Measurements from ENCODE around the gene DDX28.
"Not testable (repeated sequence)": the region's sequence is repeated elsewhere in the genome, so short reads cannot be mapped to it uniquely, and the experiment has no call there.

DDX28 gene

GRCh38 chr16:68035227-68035626, 12.2 kb upstream of the DDX28 start:
- no peak for TF ChIP-seq CTCF (conservative IDR thresholded peaks at IDR 0.05)
- no peak overlapping the region for H3K27ac ChIP-seq

GRCh38 chr16:68033101-68033500, 10.1 kb upstream of the DDX28 start:
- TF ChIP-seq CTCF (conservative IDR thresholded peaks at IDR 0.05) = no peak
- H3K27ac ChIP-seq = no peak overlapping the region

GRCh38 chr16:68031951-68032350, 8.9 kb upstream of the DDX28 start:
- no peak overlapping the region for H3K27ac ChIP-seq
- no peak for TF ChIP-seq CTCF (conservative IDR thresholded peaks at IDR 0.05)

GRCh38 chr16:68030108-68030507, 7.1 kb upstream of the DDX28 start:
- H3K27ac ChIP-seq = not testable (repeated sequence)

GRCh38 chr16:68028996-68029395, 6.0 kb upstream of the DDX28 start:
- H3K27ac ChIP-seq = no peak overlapping the region
- TF ChIP-seq CTCF (conservative IDR thresholded peaks at IDR 0.05) = no peak

GRCh38 chr16:68022278-68022727, 729 bp downstream of the DDX28 start:
- H3K27ac ChIP-seq = peak overlapping the region; percentile 69

GRCh38 chr16:68021490-68021889, 1.5 kb downstream of the DDX28 start:
- TF ChIP-seq CTCF (conservative IDR thresholded peaks at IDR 0.05) = no peak
- no peak overlapping the region for H3K27ac ChIP-seq

More at GRCh38 chr16:68022278-68022727, 729 bp downstream of the DDX28 start:
- no peak for TF ChIP-seq CTCF (conservative IDR thresholded peaks at IDR 0.05)

- no peak overlapping the region for H3K27ac ChIP-seq
- no peak for TF ChIP-seq CTCF (conservative IDR thresholded peaks at IDR 0.05)
Observed at GRCh38 chr16:68019167-68019680, 3.8 kb downstream of the DDX28 start.

Data from VCaP (cell line).